Natural killer cell (primary cell): ENCODE results near the gene ATP8B4. TPM values are rescaled to one million over a fixed set of nuclear protein-coding genes. Genes with fewer than 3 reads are reported as not detected.

ENCODE experiments used
- ATAC-seq, 3 donors: fragments of 150-1000 bp in 2 of 3; fragments of 200-7000 bp in 1 of 3; cut with Tn5 transposase; 1 replicate in 1 of 3; 2 replicates in 2 of 3; pipeline ENCODE4 v1.10.0; 2021; ENCODE audit warnings: mild to moderate bottlenecking in 2 of 3, moderate library complexity in 2 of 3
- DNase-seq, 2 donors: peaks; one replicate each; pipeline versions ENCODE4 v3.0.0 to v3.0.0-alpha.2; 2013 to 2021; ENCODE audit warnings: mixed read lengths in 1 of 2
- H3K27ac ChIP-seq: one replicate; pipeline ENCODE4 v1.5.1; 2013; ENCODE audit warnings: mild to moderate bottlenecking, low read length
- H3K27me3 ChIP-seq: one replicate; pipeline ENCODE4 v1.6.1; 2013; ENCODE audit warnings: low read length; ENCODE audit not compliant: control insufficient read depth, insufficient read depth
- H3K36me3 ChIP-seq: one replicate; pipeline ENCODE4 v1.6.1; 2013; ENCODE audit warnings: low read length; ENCODE audit not compliant: control insufficient read depth, insufficient read depth
- H3K4me1 ChIP-seq: one replicate; pipeline ENCODE4 v1.6.1; 2013; ENCODE audit warnings: low read length; ENCODE audit not compliant: control insufficient read depth, insufficient read depth
- H3K4me3 ChIP-seq: one replicate; pipeline ENCODE4 v1.5.1; 2013; ENCODE audit warnings: low read length
- H3K9me3 ChIP-seq: one replicate; pipeline ENCODE4 v1.6.1; 2013; ENCODE audit warnings: low read length; ENCODE audit not compliant: control insufficient read depth, insufficient read depth
- H3K27ac Mint-ChIP-seq, 2 donors: one replicate each; pipeline ENCODE4 v1.8.0; 2022; ENCODE audit warnings: mild to moderate bottlenecking in 2 of 2, mixed read lengths in 2 of 2, moderate library complexity in 1 of 2
- H3K27me3 Mint-ChIP-seq, 2 donors: one replicate each; pipeline ENCODE4 v1.8.0; 2022; ENCODE audit warnings: low read depth in 2 of 2, mixed read lengths in 2 of 2
- H3K36me3 Mint-ChIP-seq: one replicate; pipeline ENCODE4 v1.8.0; 2022; ENCODE audit warnings: mixed read lengths
- H3K4me1 Mint-ChIP-seq, 2 donors: one replicate each; pipeline ENCODE4 v1.8.0; 2022; ENCODE audit warnings: mixed read lengths in 2 of 2
- H3K4me3 Mint-ChIP-seq: one replicate; pipeline ENCODE4 v1.8.0; 2022; ENCODE audit warnings: mild to moderate bottlenecking, moderate library complexity, mixed read lengths
- H3K9me3 Mint-ChIP-seq, 2 donors: one replicate each; pipeline ENCODE4 v1.8.0; 2022; ENCODE audit warnings: mixed read lengths in 2 of 2
- WGBS: methylation state at CpG from one replicate; pipeline ENCODE4 v1.1.7; 2013; ENCODE audit warnings: missing lambda C conversion rate; ENCODE audit not compliant: insufficient coverage; 5-methylcytosine and 5-hydroxymethylcytosine counted together
- intact Hi-C: fragments of 100-400 bp; cut with micrococcal nuclease; formaldehyde crosslinking; loops from one replicate; pipeline ENCODE4 v1.14.2; 2022
- total RNA-seq, 4 donors: library from RNA; stranded (reverse); fragments of 120-200 nt in 1 of 4; gene quantifications; one replicate each; pipeline versions ENCODE4 v1.2.3 to v1.2.4, GENCODE V29; 2013 to 2022
- TF ChIP-seq, protein P1 (sequence below): fragments of 200-600 bp; IDR thresholded peaks from one replicate; pipeline ENCODE4 v1.8.0; 2022; ENCODE audit warnings: antibody characterized with exemption

The ATP8B4 gene
- total RNA-seq, 3 donors from 2014 or later (not counting 1 experiment from before 2014, with no cell fraction given) = 55.6 to 89.5 (median 75.1) TPM

DNA sequence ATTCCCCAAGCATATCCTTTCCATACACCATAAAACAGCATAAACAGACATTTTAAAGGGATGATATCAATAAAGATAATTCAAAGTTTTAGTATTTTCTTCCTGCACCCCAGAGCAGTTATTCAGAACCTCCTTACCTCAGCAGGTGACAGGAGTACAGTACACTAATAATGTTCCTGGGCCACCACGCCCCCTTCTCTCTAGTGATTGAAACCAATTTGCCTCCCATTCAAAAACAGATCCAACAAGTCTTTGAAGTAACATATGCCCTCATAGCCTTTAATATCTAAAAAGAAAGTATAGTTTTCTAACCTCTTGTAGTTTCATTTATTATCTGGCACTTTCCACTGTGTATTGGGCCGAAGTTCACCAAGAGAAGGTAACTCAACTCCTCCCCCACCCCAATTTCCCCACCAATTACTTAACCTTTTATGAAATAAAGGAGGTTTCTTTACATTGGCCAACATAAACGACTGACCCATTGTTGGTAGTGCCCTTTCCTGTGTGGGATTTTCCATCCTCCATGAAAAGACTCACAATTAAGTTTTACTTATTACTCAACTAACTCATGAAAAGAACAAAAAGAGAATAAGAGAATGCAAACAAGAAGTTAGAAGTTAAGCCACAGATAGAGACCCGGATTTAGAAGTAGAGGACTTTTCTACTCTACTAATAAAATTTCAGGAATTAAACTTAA lies 5.0 kb upstream of the ATP8B4 start:
- Histone ChIP-seq H3K27me3 (no peaks in the 10 kb centered on the region), H3K9me3 (no peaks in the 10 kb centered on the region), H3K4me3 (no peak overlapping the region), H3K36me3 (no peaks in the 10 kb centered on the region), H3K4me1 (peaks cover 8% of the 10 kb centered on the region), H3K27ac (no peak overlapping the region)
- H3K9me3 Mint-ChIP-seq = peaks cover 3 to 5% of the 10 kb centered on the region in 2 donors
- intact Hi-C loops = no loop called here
- TF ChIP-seq, protein P1, sequence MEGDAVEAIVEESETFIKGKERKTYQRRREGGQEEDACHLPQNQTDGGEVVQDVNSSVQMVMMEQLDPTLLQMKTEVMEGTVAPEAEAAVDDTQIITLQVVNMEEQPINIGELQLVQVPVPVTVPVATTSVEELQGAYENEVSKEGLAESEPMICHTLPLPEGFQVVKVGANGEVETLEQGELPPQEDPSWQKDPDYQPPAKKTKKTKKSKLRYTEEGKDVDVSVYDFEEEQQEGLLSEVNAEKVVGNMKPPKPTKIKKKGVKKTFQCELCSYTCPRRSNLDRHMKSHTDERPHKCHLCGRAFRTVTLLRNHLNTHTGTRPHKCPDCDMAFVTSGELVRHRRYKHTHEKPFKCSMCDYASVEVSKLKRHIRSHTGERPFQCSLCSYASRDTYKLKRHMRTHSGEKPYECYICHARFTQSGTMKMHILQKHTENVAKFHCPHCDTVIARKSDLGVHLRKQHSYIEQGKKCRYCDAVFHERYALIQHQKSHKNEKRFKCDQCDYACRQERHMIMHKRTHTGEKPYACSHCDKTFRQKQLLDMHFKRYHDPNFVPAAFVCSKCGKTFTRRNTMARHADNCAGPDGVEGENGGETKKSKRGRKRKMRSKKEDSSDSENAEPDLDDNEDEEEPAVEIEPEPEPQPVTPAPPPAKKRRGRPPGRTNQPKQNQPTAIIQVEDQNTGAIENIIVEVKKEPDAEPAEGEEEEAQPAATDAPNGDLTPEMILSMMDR = no peak
- ATAC-seq (no peak), DNase-seq (no peak)
- 100% methylated on average over 1 of the region's 4 CpGs for WGBS
- H3K36me3 Mint-ChIP-seq = peaks cover 8% of the 10 kb centered on the region
- H3K4me1 Mint-ChIP-seq = peaks cover 11 to 17% of the 10 kb centered on the region in 2 donors
- H3K4me3 Mint-ChIP-seq = no peak overlapping the region
- no peaks in the 10 kb centered on the region for H3K27me3 Mint-ChIP-seq
- no peak overlapping the region for H3K27ac Mint-ChIP-seq

DNA sequence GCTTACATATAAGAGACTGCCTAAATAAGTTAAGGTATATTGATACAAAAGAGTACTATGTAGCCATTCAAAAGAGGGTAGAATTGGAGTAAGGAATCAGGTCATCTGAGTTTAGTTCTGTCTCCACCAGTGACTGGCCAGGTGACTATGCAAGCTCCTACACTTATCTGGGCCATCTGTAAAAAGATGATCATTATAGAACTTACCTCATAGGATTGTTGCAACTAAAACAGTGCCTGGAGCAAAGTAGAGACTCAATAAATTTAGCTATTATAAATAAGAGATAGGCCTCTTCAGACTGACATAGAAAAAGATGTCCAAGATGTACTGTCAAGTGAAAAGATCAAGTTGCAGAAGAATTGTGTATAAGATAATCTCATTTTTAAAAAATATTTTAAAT lies 1.7 kb upstream of the ATP8B4 start:
- Mint-ChIP-seq H3K9me3 (peaks cover 5 to 7% of the 10 kb centered on the region in 2 donors), H3K4me1 (peaks cover 39 to 41% of the 10 kb centered on the region in 2 donors), H3K27me3 (no peaks in the 10 kb centered on the region), H3K27ac (peak overlapping the region in 1 of 2 donors; percentile 88), H3K36me3 (peaks cover 8% of the 10 kb centered on the region), H3K4me3 (no peak overlapping the region)
- intact Hi-C loops = no loop called here
- Histone ChIP-seq H3K4me3 (no peak overlapping the region), H3K9me3 (no peaks in the 10 kb centered on the region), H3K27me3 (no peaks in the 10 kb centered on the region), H3K27ac (no peak overlapping the region), H3K36me3 (no peaks in the 10 kb centered on the region), H3K4me1 (peaks cover 20% of the 10 kb centered on the region)
- no peak for ATAC-seq
- no peak for DNase-seq
- TF ChIP-seq, protein P1 = no peak

DNA sequence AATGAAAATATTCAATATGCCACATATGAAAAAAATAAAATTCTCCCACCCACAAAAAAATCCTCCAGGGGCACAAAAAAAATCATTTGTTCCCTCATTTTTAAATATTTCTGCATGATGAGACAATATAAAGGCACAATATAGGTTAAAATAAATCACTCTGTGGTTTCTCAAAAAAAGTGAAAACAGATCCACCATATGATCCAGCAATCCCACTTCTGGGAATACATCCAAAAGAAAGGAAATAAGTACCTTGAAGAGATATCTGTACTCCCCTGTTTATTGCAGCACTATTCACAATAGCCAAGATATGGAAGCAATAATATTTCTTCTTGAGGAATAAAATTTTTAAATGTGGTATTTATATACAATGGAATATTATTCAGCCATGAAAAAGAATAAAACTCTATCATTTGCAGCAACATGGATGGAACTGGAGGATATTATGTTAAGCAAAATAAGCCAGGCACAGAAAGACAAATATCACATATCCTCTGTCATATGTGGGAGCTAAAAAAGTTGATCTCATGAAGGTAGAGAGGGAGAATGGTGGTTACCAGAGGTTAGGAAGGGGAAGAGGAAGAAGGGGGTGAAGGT lies 1.5 kb downstream of the ATP8B4 start:
- DNase-seq (no peak), ATAC-seq (no peak)
- H3K27ac ChIP-seq = no peak overlapping the region
- H3K4me3 ChIP-seq = no peak overlapping the region
- Mint-ChIP-seq H3K4me3 (peak overlapping the region; percentile 88), H3K36me3 (no peaks in the 10 kb centered on the region), H3K27me3 (no peaks in the 10 kb centered on the region), H3K27ac (peak overlapping the region; percentile 88 to 96), H3K9me3 (peaks cover 2 to 3% of the 10 kb centered on the region in 2 donors), H3K4me1 (peaks cover 64 to 68% of the 10 kb centered on the region in 2 donors)
- peaks cover 45% of the 10 kb centered on the region for H3K4me1 ChIP-seq
- intact Hi-C loops = no loop called here
- no peaks in the 10 kb centered on the region for H3K36me3 ChIP-seq
- H3K9me3 ChIP-seq = no peaks in the 10 kb centered on the region
- H3K27me3 ChIP-seq = no peaks in the 10 kb centered on the region
- TF ChIP-seq, protein P1 = no peak
